Keratinocyte (primary cell): ENCODE data around the gene WSB1. TPM values are rescaled to one million over a fixed set of nuclear protein-coding genes. Genes with fewer than 3 reads are reported as not detected.

Experiments used
- DNase-seq: peaks from one replicate; pipeline ENCODE4 v3.0.0-alpha.2; 2011; ENCODE audit warnings: low read depth, missing footprints, low spot score
- FAIRE-seq: peaks from 2 replicates; lab custom pipeline; 2011; peaks lifted over from hg19 to GRCh38; lab: Jason Lieb, UNC
- H2AFZ ChIP-seq: 2 replicates; pipeline ENCODE4 v1.6.0; 2012; ENCODE audit warnings: low read length, control low read depth, inconsistent platforms; ENCODE audit not compliant: control insufficient read depth
- H3K27ac ChIP-seq: 2 replicates; pipeline ENCODE4 v1.5.1; 2011; ENCODE audit warnings: low read length; ENCODE audit not compliant: control insufficient read depth, insufficient read depth
- H3K27me3 ChIP-seq: 3 replicates; pipeline ENCODE4 v1.6.0; 2011; ENCODE audit warnings: low read length; ENCODE audit not compliant: control insufficient read depth, insufficient read depth; ENCODE audit errors: extremely low read depth
- H3K36me3 ChIP-seq, 2 experiments: 2 replicates in 1 of 2; 3 replicates in 1 of 2; pipeline ENCODE4 v1.5.1; 2011; ENCODE audit warnings: low read length in 2 of 2, mild to moderate bottlenecking in 1 of 2; ENCODE audit not compliant: control insufficient read depth in 2 of 2, insufficient read depth in 2 of 2; ENCODE audit errors: extremely low read depth in 1 of 2
- H3K4me1 ChIP-seq: 3 replicates; pipeline ENCODE4 v1.5.1; 2011; ENCODE audit warnings: low read length; ENCODE audit not compliant: control insufficient read depth, insufficient read depth; ENCODE audit errors: extremely low read depth
- H3K4me2 ChIP-seq: 3 replicates; pipeline ENCODE4 v1.6.0; 2011; ENCODE audit warnings: low read depth, low read length; ENCODE audit not compliant: control insufficient read depth, insufficient read depth; ENCODE audit errors: extremely low read depth
- H3K4me3 ChIP-seq, 3 experiments: fragments of 200-600 bp in 1 of 3; sonication (generic) in 1 of 3; 2 replicates in 2 of 3; 3 replicates in 1 of 3; pipeline ENCODE4 v1.5.1; 2011 to 2016; ENCODE audit warnings: low read length in 3 of 3, mild to moderate bottlenecking in 3 of 3, control low read depth in 2 of 3, inconsistent platforms in 1 of 3, low read depth in 1 of 3, mixed read lengths in 1 of 3, mixed run types in 1 of 3, moderate library complexity in 1 of 3; ENCODE audit not compliant: control insufficient read depth in 2 of 3, insufficient read depth in 2 of 3; ENCODE audit errors: extremely low read depth in 1 of 3
- H3K79me2 ChIP-seq: 2 replicates; pipeline ENCODE4 v1.6.0; 2012; ENCODE audit warnings: low read length; ENCODE audit not compliant: control insufficient read depth, insufficient read depth
- H3K9ac ChIP-seq: 3 replicates; pipeline ENCODE4 v1.6.0; 2011; ENCODE audit warnings: low read length; ENCODE audit not compliant: control insufficient read depth, insufficient read depth; ENCODE audit errors: extremely low read depth
- H3K9me1 ChIP-seq: 3 replicates; pipeline ENCODE4 v1.6.0; 2011; ENCODE audit warnings: low read length; ENCODE audit not compliant: control insufficient read depth, insufficient read depth; ENCODE audit errors: extremely low read depth
- H3K9me3 ChIP-seq: 2 replicates; pipeline ENCODE4 v1.5.1; 2012; ENCODE audit warnings: low read depth, low read length; ENCODE audit not compliant: control insufficient read depth
- H4K20me1 ChIP-seq: 3 replicates; pipeline ENCODE4 v1.6.0; 2011; ENCODE audit warnings: low read length; ENCODE audit not compliant: control insufficient read depth, insufficient read depth; ENCODE audit errors: extremely low read depth
- EZH2 ChIP-seq: IDR thresholded peaks from one replicate; pipeline ENCODE4 v1.6.1; 2012; ENCODE audit warnings: inconsistent platforms, mild to moderate bottlenecking, low read length, moderate library complexity
- dilution Hi-C: fragments of 300-500 bp; cut with MboI; formaldehyde crosslinking; loops from one replicate; pipeline ENCODE4 v1.7.0; 2020; ENCODE audit warnings: low sequenced_read_pairs; ENCODE audit not compliant: extremely low pct_ligation_motif_present
- polyA plus RNA-seq, 5 experiments: library from polyadenylated mRNA; depleted of rRNA in 3 of 5; stranded (reverse) in 3 of 5; stranded (forward) in 1 of 5; unstranded in 1 of 5; fragments of >200 nt; gene quantifications; 1 replicate in 1 of 5; 2 replicates in 3 of 5; 3 replicates in 1 of 5; pipeline versions ENCODE4 v1.2.1 to v1.2.3, GENCODE V29; 2011 to 2012; ENCODE audit warnings: missing spikeins in 2 of 5, low read depth in 1 of 5, low replicate concordance in 1 of 5
- TF ChIP-seq, protein P1 (sequence below), 3 experiments: IDR thresholded peaks in 1 of 3; conservative IDR thresholded peaks in 1 of 3; optimal IDR thresholded peaks in 1 of 3; 2 replicates in 2 of 3; 3 replicates in 1 of 3; pipeline versions ENCODE3 to v1.5.1; 2011; ENCODE audit warnings: low read length in 3 of 3, mild to moderate bottlenecking in 3 of 3, moderate library complexity in 2 of 3, control low read depth in 1 of 3, inconsistent platforms in 1 of 3; ENCODE audit not compliant: insufficient read depth in 2 of 3; ENCODE audit errors: extremely low read depth in 1 of 3

The WSB1 gene
- polyA plus RNA-seq, 1 donor (not counting 4 experiments of a cell fraction or from before 2014, with no cell fraction given), result 135 TPM

GRCh38 chr17:27326585-27326984 lies 32.7 kb downstream of the WSB1 start:
- H3K9me3 ChIP-seq, result no peaks in the 10 kb centered on the region
- H3K27me3 ChIP-seq, result no peaks in the 10 kb centered on the region
- no peaks in the 10 kb centered on the region for H3K9me1 ChIP-seq
- FAIRE-seq (no peak), DNase-seq (no peak)
- no peak overlapping the region for H3K4me2 ChIP-seq
- dilution Hi-C loops, result no loop called here
- TF ChIP-seq, protein P1, sequence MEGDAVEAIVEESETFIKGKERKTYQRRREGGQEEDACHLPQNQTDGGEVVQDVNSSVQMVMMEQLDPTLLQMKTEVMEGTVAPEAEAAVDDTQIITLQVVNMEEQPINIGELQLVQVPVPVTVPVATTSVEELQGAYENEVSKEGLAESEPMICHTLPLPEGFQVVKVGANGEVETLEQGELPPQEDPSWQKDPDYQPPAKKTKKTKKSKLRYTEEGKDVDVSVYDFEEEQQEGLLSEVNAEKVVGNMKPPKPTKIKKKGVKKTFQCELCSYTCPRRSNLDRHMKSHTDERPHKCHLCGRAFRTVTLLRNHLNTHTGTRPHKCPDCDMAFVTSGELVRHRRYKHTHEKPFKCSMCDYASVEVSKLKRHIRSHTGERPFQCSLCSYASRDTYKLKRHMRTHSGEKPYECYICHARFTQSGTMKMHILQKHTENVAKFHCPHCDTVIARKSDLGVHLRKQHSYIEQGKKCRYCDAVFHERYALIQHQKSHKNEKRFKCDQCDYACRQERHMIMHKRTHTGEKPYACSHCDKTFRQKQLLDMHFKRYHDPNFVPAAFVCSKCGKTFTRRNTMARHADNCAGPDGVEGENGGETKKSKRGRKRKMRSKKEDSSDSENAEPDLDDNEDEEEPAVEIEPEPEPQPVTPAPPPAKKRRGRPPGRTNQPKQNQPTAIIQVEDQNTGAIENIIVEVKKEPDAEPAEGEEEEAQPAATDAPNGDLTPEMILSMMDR (optimal IDR thresholded peaks at IDR 0.05 in 1 of 3, IDR thresholded peaks at IDR 0.05 in 1 of 3, conservative IDR thresholded peaks at IDR 0.05 in 1 of 3; ENCODE audit: extremely low read depth in 1 of 3, insufficient read depth in 2 of 3, low read length in 3 of 3), result no peak
- no peak for TF ChIP-seq EZH2
- H3K4me3 ChIP-seq, result no peak overlapping the region
- no peaks in the 10 kb centered on the region for H3K36me3 ChIP-seq
- no peak overlapping the region for H2AFZ ChIP-seq
- H4K20me1 ChIP-seq, result no peaks in the 10 kb centered on the region
- no peak overlapping the region for H3K9ac ChIP-seq
- H3K27ac ChIP-seq, result no peak overlapping the region
- peaks cover 16% of the 10 kb centered on the region for H3K4me1 ChIP-seq
- H3K79me2 ChIP-seq, result no peaks in the 10 kb centered on the region

- DNase-seq, result no peak
- no peaks in the 10 kb centered on the region for H3K79me2 ChIP-seq
- H3K27me3 ChIP-seq, result no peaks in the 10 kb centered on the region
- H3K9me3 ChIP-seq, result no peaks in the 10 kb centered on the region
- no peak overlapping the region for H2AFZ ChIP-seq
- peaks cover 24% of the 10 kb centered on the region for H3K4me1 ChIP-seq
- H3K36me3 ChIP-seq, result no peaks in the 10 kb centered on the region
- no peak overlapping the region for H3K4me2 ChIP-seq
- no peak for FAIRE-seq
- no peak overlapping the region for H3K27ac ChIP-seq
- H3K4me3 ChIP-seq, result no peak overlapping the region
- dilution Hi-C loops, result no loop called here
- no peaks in the 10 kb centered on the region for H4K20me1 ChIP-seq
- H3K9ac ChIP-seq, result no peak overlapping the region
- no peaks in the 10 kb centered on the region for H3K9me1 ChIP-seq
- no peak for TF ChIP-seq EZH2
- TF ChIP-seq, protein P1 (optimal IDR thresholded peaks at IDR 0.05 in 1 of 3, IDR thresholded peaks at IDR 0.05 in 1 of 3, conservative IDR thresholded peaks at IDR 0.05 in 1 of 3; ENCODE audit: extremely low read depth in 1 of 3, insufficient read depth in 2 of 3, low read length in 3 of 3), result no peak
Measured at GRCh38 chr17:27327397-27327796, 33.5 kb downstream of the WSB1 start.
